Hepatocyte (in vitro differentiated cells): Measurements from ENCODE around the gene EML6. TPM values are rescaled to one million over a fixed set of nuclear protein-coding genes. Genes with fewer than 3 reads are reported as not detected.
"Not testable (repeated sequence)": the region's sequence is repeated elsewhere in the genome, so short reads cannot be mapped to it uniquely, and the experiment has no call there.

ENCODE experiments used
- DNase-seq: peaks from one replicate; pipeline ENCODE4 v3.0.0-alpha.2; 2016; ENCODE audit warnings: low spot score
- H2AFZ ChIP-seq: fragments of 200-600 bp; sonication (generic); 2 replicates; pipeline ENCODE4 v1.6.0; 2016; ENCODE audit warnings: antibody characterized with exemption, mild to moderate bottlenecking
- H3K27ac ChIP-seq: fragments of 200-600 bp; sonication (generic); 2 replicates; pipeline ENCODE4 v1.5.1; 2016; ENCODE audit warnings: mild to moderate bottlenecking
- H3K27me3 ChIP-seq: fragments of 200-600 bp; sonication (generic); 2 replicates; pipeline ENCODE4 v1.6.1; 2016
- H3K36me3 ChIP-seq: fragments of 200-600 bp; sonication (generic); replicated peaks from 2 replicates; pipeline ENCODE4 v1.5.1; 2016; ENCODE audit warnings: low read depth; ENCODE audit not compliant: insufficient read depth
- H3K4me1 ChIP-seq: fragments of 200-600 bp; sonication (generic); 2 replicates; pipeline ENCODE4 v1.5.1; 2016; ENCODE audit warnings: mild to moderate bottlenecking, moderate library complexity; ENCODE audit not compliant: insufficient read depth
- H3K4me2 ChIP-seq: fragments of 200-600 bp; sonication (generic); 2 replicates; pipeline ENCODE4 v1.6.0; 2016
- H3K4me3 ChIP-seq: fragments of 200-600 bp; sonication (generic); 2 replicates; pipeline ENCODE4 v1.5.1; 2016; ENCODE audit warnings: mild to moderate bottlenecking
- H3K79me2 ChIP-seq: fragments of 200-600 bp; sonication (generic); 2 replicates; pipeline ENCODE4 v1.6.0; 2017; ENCODE audit warnings: mild to moderate bottlenecking
- H3K9me2 ChIP-seq: fragments of 200-600 bp; sonication (generic); replicated peaks from 2 replicates; pipeline ENCODE4 v1.6.0; 2017; ENCODE audit warnings: mild to moderate bottlenecking; ENCODE audit not compliant: insufficient read depth
- H3K9me3 ChIP-seq: fragments of 200-600 bp; sonication (generic); 2 replicates; pipeline ENCODE4 v1.5.1; 2016; ENCODE audit warnings: low read depth, mild to moderate bottlenecking
- H4K20me1 ChIP-seq: fragments of 200-600 bp; sonication (generic); 2 replicates; pipeline ENCODE4 v1.6.0; 2016; ENCODE audit warnings: mild to moderate bottlenecking; ENCODE audit not compliant: insufficient read depth, poor library complexity, severe bottlenecking
- CTCF ChIP-seq: fragments of 200-600 bp; sonication (generic); IDR thresholded peaks from 2 replicates; pipeline ENCODE4 v1.5.1; 2016; ENCODE audit warnings: antibody characterized with exemption, mild to moderate bottlenecking; ENCODE audit not compliant: poor library complexity
- EZH2 ChIP-seq: fragments of 200-600 bp; sonication (generic); IDR thresholded peaks from 2 replicates; pipeline ENCODE4 v1.6.1; 2016; ENCODE audit warnings: antibody characterized with exemption, mild to moderate bottlenecking, borderline replicate concordance
- EZH2phosphoT487 ChIP-seq: fragments of 200-600 bp; sonication (generic); IDR thresholded peaks from one replicate; pipeline ENCODE4 v1.6.1; 2018; ENCODE audit warnings: antibody characterized with exemption, mild to moderate bottlenecking, low read depth, moderate library complexity; ENCODE audit not compliant: unreplicated experiment, severe bottlenecking
- WGBS: methylation state at CpG from one replicate; pipeline ENCODE4 v1.1.6; 2016; ENCODE audit warnings: low lambda C conversion rate; ENCODE audit errors: missing lambda C conversion rate; 5-methylcytosine and 5-hydroxymethylcytosine counted together
- polyA plus RNA-seq: library from polyadenylated mRNA; unstranded; fragments of >200 nt; fragmentation: Nextera tagmentation; extraction: Ambion mirVana; gene quantifications from 2 replicates; pipeline ENCODE4 v1.2.1, GENCODE V29; 2016
- total RNA-seq: library from RNA; depleted of rRNA; stranded (reverse); fragments of >200 nt; gene quantifications from 2 replicates; pipeline ENCODE4 v1.2.3, GENCODE V29; 2014

EML6 gene
- total and polyA plus RNA-seq, 2 experiments from 2014 or later, result 1.9 to 4.0 TPM

GRCh38 chr2:54692556-54692955 lies 30.9 kb upstream of the EML6 start:
- no peaks in the 10 kb centered on the region for H4K20me1 ChIP-seq
- no peaks in the 10 kb centered on the region for H3K36me3 ChIP-seq
- no peaks in the 10 kb centered on the region for H3K27me3 ChIP-seq
- no peaks in the 10 kb centered on the region for H3K9me3 ChIP-seq
- no peaks in the 10 kb centered on the region for H3K9me2 ChIP-seq
- H3K4me3 ChIP-seq, result no peak overlapping the region
- no peak for TF ChIP-seq CTCF
- H3K79me2 ChIP-seq, result no peaks in the 10 kb centered on the region
- peaks cover 4% of the 10 kb centered on the region for H3K4me1 ChIP-seq
- DNase-seq, result no peak
- no peak overlapping the region for H3K4me2 ChIP-seq
- H3K27ac ChIP-seq, result no peak overlapping the region
- no peak overlapping the region for H2AFZ ChIP-seq

- Histone ChIP-seq H4K20me1 (no peaks in the 10 kb centered on the region), H3K4me2 (no peak overlapping the region), H3K9me3 (no peaks in the 10 kb centered on the region), H3K4me1 (peaks cover 4% of the 10 kb centered on the region), H3K36me3 (no peaks in the 10 kb centered on the region), H3K9me2 (no peaks in the 10 kb centered on the region), H3K27me3 (no peaks in the 10 kb centered on the region), H2AFZ (no peak overlapping the region), H3K79me2 (no peaks in the 10 kb centered on the region), H3K27ac (no peak overlapping the region), H3K4me3 (no peak overlapping the region)
- TF ChIP-seq EZH2phosphoT487 (no peak), CTCF (no peak), EZH2 (no peak)
- 100% methylated on average over 4 of the region's 4 CpGs for WGBS
- DNase-seq, result no peak
Measured at GRCh38 chr2:54695378-54695777, 28.1 kb upstream of the EML6 start.

- no peak overlapping the region for H2AFZ ChIP-seq
- TF ChIP-seq EZH2phosphoT487 (no peak), EZH2 (no peak), CTCF (no peak)
- no peak overlapping the region for H3K4me3 ChIP-seq
- WGBS, result 92% methylated on average over 1 of the region's 1 CpG
- no peaks in the 10 kb centered on the region for H3K79me2 ChIP-seq
- H3K4me1 ChIP-seq, result no peaks in the 10 kb centered on the region
- no peaks in the 10 kb centered on the region for H3K36me3 ChIP-seq
- DNase-seq, result no peak
- no peak overlapping the region for H3K27ac ChIP-seq
- no peak overlapping the region for H3K4me2 ChIP-seq
- no peaks in the 10 kb centered on the region for H4K20me1 ChIP-seq
- no peaks in the 10 kb centered on the region for H3K9me2 ChIP-seq
- H3K9me3 ChIP-seq, result no peaks in the 10 kb centered on the region
- H3K27me3 ChIP-seq, result no peaks in the 10 kb centered on the region
Measured at GRCh38 chr2:54697934-54698333, 25.5 kb upstream of the EML6 start.

GRCh38 chr2:54698926-54699325 lies 24.5 kb upstream of the EML6 start:
- H3K79me2 ChIP-seq, H3K4me1 ChIP-seq, H3K9me3 ChIP-seq: not testable (repeated sequence)

More at GRCh38 chr2:54698926-54699325, 24.5 kb upstream of the EML6 start:
- H3K4me3 ChIP-seq, H2AFZ ChIP-seq, H3K9me2 ChIP-seq, H3K27me3 ChIP-seq, H3K36me3 ChIP-seq, H4K20me1 ChIP-seq, H3K4me2 ChIP-seq, H3K27ac ChIP-seq, DNase-seq: not testable (repeated sequence)
- 97% methylated on average over 6 of the region's 37 CpGs for WGBS
